Heart left ventricle (tissue), 16 donors: ENCODE measurements around the gene ADCY5. TPM values are rescaled to one million over a fixed set of nuclear protein-coding genes. Genes with fewer than 3 reads are reported as not detected.

Experiments
- ATAC-seq, 4 donors: fragments of 200-7000 bp; cut with Tn5 transposase; one replicate each; pipeline ENCODE4 v1.9.1; 2020 to 2022; ENCODE audit warnings: moderate library complexity in 4 of 4, mild to moderate bottlenecking in 3 of 4, moderate number of reproducible peaks in 1 of 4
- DNase-seq, 5 donors: peaks; one replicate each; pipeline ENCODE4 v3.0.0-alpha.2; 2020
- H3K27ac ChIP-seq, 12 donors: fragments of 200-600 bp; sonication (generic) in 4 of 12; one replicate each; pipeline versions ENCODE4 v1.5.0 to v1.8.0; 2016 to 2022; ENCODE audit warnings: mild to moderate bottlenecking in 2 of 12
- H3K27me3 ChIP-seq, 9 donors: fragments of 200-600 bp; sonication (generic) in 2 of 9; one replicate each; pipeline versions ENCODE4 v1.5.1 to v1.8.0; 2016 to 2022; ENCODE audit warnings: mild to moderate bottlenecking in 3 of 9
- H3K36me3 ChIP-seq, 9 donors: fragments of 200-600 bp; sonication (generic) in 2 of 9; one replicate each; pipeline versions ENCODE4 v1.5.0 to v1.8.0; 2018 to 2022; ENCODE audit warnings: mild to moderate bottlenecking in 2 of 9
- H3K4me1 ChIP-seq, 12 donors: fragments of 200-600 bp; sonication (generic) in 4 of 12; one replicate each; pipeline versions ENCODE4 v1.5.0 to v1.8.0; 2016 to 2022; ENCODE audit warnings: mild to moderate bottlenecking in 3 of 12
- H3K4me3 ChIP-seq, 12 donors: fragments of 200-600 bp; sonication (generic) in 4 of 12; one replicate each; pipeline versions ENCODE4 v1.5.0 to v1.8.0; 2017 to 2022; ENCODE audit warnings: mild to moderate bottlenecking in 9 of 12, moderate library complexity in 4 of 12
- H3K9me3 ChIP-seq, 12 donors: fragments of 200-600 bp; sonication (generic) in 4 of 12; one replicate each; pipeline versions ENCODE4 v1.5.0 to v1.8.0; 2016 to 2022; ENCODE audit warnings: mild to moderate bottlenecking in 1 of 12
- POLR2A ChIP-seq, 2 donors: fragments of 450-650 bp; IDR thresholded peaks; one replicate each; pipeline ENCODE4 v1.6.1; 2017; ENCODE audit warnings: antibody characterized with exemption in 2 of 2, mild to moderate bottlenecking in 2 of 2, moderate library complexity in 2 of 2
- WGBS, 4 donors: extraction: QIAGEN DNeasy Blood & Tissue Kit in 2 of 4; methylation state at CpG; one replicate each; pipeline versions ENCODE4 v1.1.5 to v1.1.7; 2013 to 2018; 5-methylcytosine and 5-hydroxymethylcytosine counted together
- intact Hi-C, 10 donors: fragments of 100-400 bp; cut with DNase I; formaldehyde crosslinking; loops; one replicate each; pipeline versions ENCODE4 v1.11.1 to v1.14.2; 2022
- polyA plus RNA-seq, 2 donors: library from polyadenylated mRNA; stranded (reverse); fragments of 200-250 nt; gene quantifications; one replicate each; pipeline ENCODE4 v1.2.3, GENCODE V29; 2013
- total RNA-seq, 9 donors: library from RNA; depleted of rRNA in 2 of 9; stranded (reverse); fragments of >200 nt in 2 of 9; fragmentation: NEBNext Ultra II Directional in 3 of 9; extraction: Animal tissue kit (Norgen Biotek cat#: 25700) in 3 of 9; gene quantifications; one replicate each; pipeline versions ENCODE4 v1.1.0 to v1.2.4, GENCODE V29; 2016 to 2023
- TF ChIP-seq, protein P1 (sequence below), 12 donors: fragments of 200-600 bp; sonication (generic) in 4 of 12; IDR thresholded peaks; one replicate each; pipeline versions ENCODE4 v1.5.0 to v1.8.0; 2018 to 2022; ENCODE audit warnings: antibody characterized with exemption in 12 of 12, mild to moderate bottlenecking in 5 of 12
- donor health status: ischemic (EF 13 %, LVEDD 7.1; RV severe dilation, severe dysfunction).
- donor health status: healthy with polysubstance abuse.
- donor health status: DM: no; HTN: yes; CAD: no.
- donor health status: DM: no; HTN: no; CAD: no.
- donor health status: ischemic (EF 25% LVEDD 6.9; RV normal size, moderate dysfunction).
- donor health status: ischemic (EF 25% LVEDD 5.7; RV mildly dilated, moderate dysfunction).
- donor health status: healthy.
- donor health status: DM: yes; HTN: yes; CAD: no.
- donor health status: ischemic (EF 35%, LVEDD 5.7; RV mildly dilated, moderate dysfunction).
- donor health status: nonischemic (EF 11% LVEDD 7.7; RV severe dilation, severe dysfunction).
- donor health status: DM: yes; HTN: yes; CAD: no.
- donor health status: PGD.
- donor health status: ischemic (EF 29% LVEDD 5.4; RV normal size, mild dysfunction).
- donor health status: nonischemic (EF 23%, LVEDD 6.1; RV moderate dilation, normal function).

The ADCY5 gene
- total and polyA plus RNA-seq, 11 donors, result 78.5 to 276 (median 167) TPM

DNA sequence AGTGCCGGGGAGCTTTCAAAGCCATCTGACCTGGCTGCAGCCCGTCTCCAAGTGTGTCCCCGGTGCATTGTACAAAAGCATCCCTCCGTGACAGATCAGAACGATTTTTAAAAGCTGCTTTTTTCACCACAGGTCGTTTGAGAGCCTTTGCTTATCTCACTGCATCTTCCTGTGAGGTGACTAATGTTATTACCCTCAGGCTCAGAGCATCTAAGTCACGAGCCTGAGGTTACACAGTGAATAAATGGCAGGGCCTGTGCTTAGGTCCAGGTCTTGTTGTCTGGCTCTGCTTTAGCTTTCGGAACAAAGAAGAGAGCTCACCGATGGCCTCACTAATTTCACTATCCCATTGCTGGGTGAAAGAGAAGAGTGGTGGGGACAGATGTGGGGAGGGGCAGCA lies 163.8 kb downstream of the ADCY5 start:
- H3K27me3 ChIP-seq, result no peaks in the 10 kb centered on the region
- ATAC-seq (no peak), DNase-seq (no peak)
- H3K27ac ChIP-seq, result peak overlapping the region in 3 of 12 donors; percentile 24 to 48 (median 38)
- no peaks in the 10 kb centered on the region for H3K9me3 ChIP-seq
- no peak overlapping the region for H3K4me3 ChIP-seq
- 68 to 74% (median 74%) methylated on average over 9 of the region's 9 CpGs for WGBS, 4 donors
- intact Hi-C loops, result no loop called here
- H3K4me1 ChIP-seq, result peaks cover 0 to 28% (median 0%) of the 10 kb centered on the region in 12 donors
- no peak for TF ChIP-seq POLR2A (IDR thresholded peaks at IDR 0.05)
- TF ChIP-seq, protein P1, sequence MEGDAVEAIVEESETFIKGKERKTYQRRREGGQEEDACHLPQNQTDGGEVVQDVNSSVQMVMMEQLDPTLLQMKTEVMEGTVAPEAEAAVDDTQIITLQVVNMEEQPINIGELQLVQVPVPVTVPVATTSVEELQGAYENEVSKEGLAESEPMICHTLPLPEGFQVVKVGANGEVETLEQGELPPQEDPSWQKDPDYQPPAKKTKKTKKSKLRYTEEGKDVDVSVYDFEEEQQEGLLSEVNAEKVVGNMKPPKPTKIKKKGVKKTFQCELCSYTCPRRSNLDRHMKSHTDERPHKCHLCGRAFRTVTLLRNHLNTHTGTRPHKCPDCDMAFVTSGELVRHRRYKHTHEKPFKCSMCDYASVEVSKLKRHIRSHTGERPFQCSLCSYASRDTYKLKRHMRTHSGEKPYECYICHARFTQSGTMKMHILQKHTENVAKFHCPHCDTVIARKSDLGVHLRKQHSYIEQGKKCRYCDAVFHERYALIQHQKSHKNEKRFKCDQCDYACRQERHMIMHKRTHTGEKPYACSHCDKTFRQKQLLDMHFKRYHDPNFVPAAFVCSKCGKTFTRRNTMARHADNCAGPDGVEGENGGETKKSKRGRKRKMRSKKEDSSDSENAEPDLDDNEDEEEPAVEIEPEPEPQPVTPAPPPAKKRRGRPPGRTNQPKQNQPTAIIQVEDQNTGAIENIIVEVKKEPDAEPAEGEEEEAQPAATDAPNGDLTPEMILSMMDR (IDR thresholded peaks at IDR 0.05), result no peak
- peaks cover 0 to 85% (median 39%) of the 10 kb centered on the region in 9 donors for H3K36me3 ChIP-seq

DNA sequence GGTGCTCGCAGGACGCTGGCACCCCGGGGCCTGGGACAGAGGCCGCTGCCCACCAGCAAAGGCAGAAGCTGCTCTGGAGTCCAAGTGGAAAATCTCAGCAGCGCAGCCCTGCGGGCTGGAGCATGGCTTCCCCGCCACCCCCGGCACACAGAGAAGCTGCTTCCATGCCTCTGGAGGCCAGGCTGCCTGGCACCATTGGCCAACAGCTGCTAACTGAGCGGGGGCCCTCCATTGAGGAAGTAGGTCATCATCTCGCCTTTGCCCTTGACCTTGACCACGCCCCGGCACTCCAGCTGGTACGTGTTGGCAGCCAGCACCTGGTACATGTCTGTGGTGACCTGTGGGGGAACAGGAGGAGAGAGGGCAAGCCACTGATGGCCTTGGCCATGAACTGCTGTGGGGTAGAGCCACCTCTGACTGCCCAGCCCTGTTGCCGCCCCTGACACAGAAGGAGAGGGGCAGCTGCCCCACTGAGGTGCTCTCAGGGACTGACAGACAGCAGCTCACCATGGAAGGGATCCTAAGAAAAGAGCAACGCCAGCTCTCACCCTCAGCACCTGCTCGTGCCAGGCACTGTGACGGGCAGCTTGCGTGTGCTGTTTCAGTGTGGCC lies 164.4 kb downstream of the ADCY5 start:
- no peaks in the 10 kb centered on the region for H3K9me3 ChIP-seq
- H3K27ac ChIP-seq, result peak overlapping the region in 6 of 12 donors; percentile 17 to 48 (median 31)
- ATAC-seq (peak in 3 of 4 donors; percentile 13 to 41 (median 40)), DNase-seq (peak in 1 of 5 donors; percentile 75)
- no peaks in the 10 kb centered on the region for H3K27me3 ChIP-seq
- intact Hi-C loops, result no loop called here
- WGBS, 4 donors, result 75 to 77% (median 76%) methylated on average over 5 to 18 of the region's 18 CpGs
- peaks cover 0 to 80% (median 35%) of the 10 kb centered on the region in 9 donors for H3K36me3 ChIP-seq
- H3K4me3 ChIP-seq, result no peak overlapping the region
- H3K4me1 ChIP-seq, result peaks cover 0 to 26% (median 0%) of the 10 kb centered on the region in 12 donors
- TF ChIP-seq POLR2A (IDR thresholded peaks at IDR 0.05), result no peak
- TF ChIP-seq, protein P1 (IDR thresholded peaks at IDR 0.05), result no peak

DNA sequence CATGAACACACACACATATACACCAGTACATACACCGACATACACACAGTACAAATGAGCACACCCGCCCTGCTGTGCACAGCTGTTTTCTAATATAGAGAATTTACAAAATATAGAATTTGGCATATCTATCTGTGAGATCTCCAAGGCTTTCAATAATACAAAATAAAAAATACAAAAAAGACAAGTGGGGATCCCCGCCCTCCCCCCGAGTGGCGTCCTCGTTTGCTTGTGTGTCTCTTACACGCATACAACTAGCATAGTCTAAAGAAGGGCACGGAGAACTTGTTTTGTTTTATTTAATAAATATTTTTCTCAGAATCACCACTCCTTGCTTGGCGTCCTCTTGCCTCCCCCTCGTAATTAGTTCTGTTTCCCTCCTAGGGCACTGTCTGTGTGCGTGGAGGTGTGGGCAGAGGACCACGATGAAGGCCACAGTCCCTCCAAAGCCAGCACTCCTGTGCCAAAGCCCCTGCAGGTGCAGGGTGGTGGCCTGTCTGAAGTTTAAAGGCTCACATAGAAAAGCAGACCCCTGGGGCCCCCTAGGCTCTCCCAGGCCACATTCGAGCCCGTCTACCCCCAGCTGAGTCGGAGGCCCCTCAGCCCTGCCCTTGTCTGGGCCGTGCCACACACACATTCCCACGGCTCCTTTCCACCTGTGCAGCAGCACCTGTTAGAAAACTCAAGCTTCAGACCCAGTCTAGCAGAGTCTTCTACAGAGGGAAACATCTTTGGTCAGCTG lies 165.1 kb downstream of the ADCY5 start:
- no peaks in the 10 kb centered on the region for H3K27me3 ChIP-seq
- 90 to 91% (median 91%) methylated on average over 17 of the region's 17 CpGs for WGBS, 4 donors
- H3K36me3 ChIP-seq, result peaks cover 0 to 73% (median 31%) of the 10 kb centered on the region in 9 donors
- no peaks in the 10 kb centered on the region for H3K9me3 ChIP-seq
- peak overlapping the region in 5 of 12 donors; percentile 19 to 48 (median 38) for H3K27ac ChIP-seq
- no peak for DNase-seq
- intact Hi-C loops, result no loop called here
- no peak overlapping the region for H3K4me3 ChIP-seq
- TF ChIP-seq, protein P1 (IDR thresholded peaks at IDR 0.05), result no peak
- no peak for TF ChIP-seq POLR2A (IDR thresholded peaks at IDR 0.05)
- peaks cover 0 to 26% (median 0%) of the 10 kb centered on the region in 12 donors for H3K4me1 ChIP-seq
- ATAC-seq, result peak in 2 of 4 donors; percentile 1

DNA sequence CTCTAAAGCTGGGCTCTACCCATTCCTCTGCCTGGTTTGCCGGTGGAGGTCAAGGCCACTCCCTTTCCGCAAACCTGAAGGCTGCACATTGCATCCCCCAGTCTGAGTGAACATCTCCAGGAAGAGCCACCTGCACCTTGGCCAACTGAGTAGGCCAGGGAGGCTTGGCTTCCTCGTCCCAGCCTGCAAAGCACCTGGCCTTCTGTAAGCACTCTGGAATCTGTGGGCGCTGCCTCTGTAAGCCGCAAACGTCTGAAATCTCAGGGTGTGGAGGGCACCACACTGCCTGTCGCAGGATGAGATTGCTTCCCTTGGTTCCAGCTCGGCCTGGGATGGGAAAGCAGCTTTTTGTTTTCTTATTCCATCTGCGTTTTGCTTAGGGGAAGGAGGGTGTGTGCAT lies 165.8 kb downstream of the ADCY5 start:
- DNase-seq (no peak), ATAC-seq (no peak)
- H3K27ac ChIP-seq, result no peak overlapping the region
- no peak overlapping the region for H3K4me3 ChIP-seq
- WGBS, 4 donors, result 77 to 84% (median 79%) methylated on average over 7 to 9 of the region's 9 CpGs
- no peaks in the 10 kb centered on the region for H3K27me3 ChIP-seq
- intact Hi-C loops, result no loop called here
- H3K36me3 ChIP-seq, result peaks cover 0 to 66% (median 31%) of the 10 kb centered on the region in 9 donors
- H3K4me1 ChIP-seq, result peaks cover 0 to 26% (median 0%) of the 10 kb centered on the region in 12 donors
- TF ChIP-seq, protein P1 (IDR thresholded peaks at IDR 0.05), result no peak
- no peak for TF ChIP-seq POLR2A (IDR thresholded peaks at IDR 0.05)
- H3K9me3 ChIP-seq, result no peaks in the 10 kb centered on the region
